Inflammatory macrophage (primary cell): Measurements from ENCODE around the gene ADCY4.

Experiments used
- DNase-seq, 2 donors: peaks; one replicate each; pipeline ENCODE4 v3.0.0-alpha.2; 2020 to 2022

ADCY4 gene

GRCh38 chr14:24272467-24272866 lies 62.4 kb downstream of the ADCY4 start:
- DNase-seq, result peak; percentile 16 to 17

GRCh38 chr14:24271834-24272263 lies 63.0 kb downstream of the ADCY4 start:
- no peak for DNase-seq

GRCh38 chr14:24271134-24271833 lies 63.6 kb downstream of the ADCY4 start, which contains the start of gene RABGGTA:
TSS of gene RABGGTA (minus strand) at chr14:24271597. CDS start at chr14:24271115, 482 bp downstream.
- peak; percentile 80 to 90 for DNase-seq

GRCh38 chr14:24270537-24271133 lies 64.2 kb downstream of the ADCY4 start:
- no peak for DNase-seq

- DNase-seq, result no peak
These were observed 64.8 kb downstream of the ADCY4 start for GRCh38 chr14:24269910-24270536.

- no peak for DNase-seq
These were observed 65.5 kb downstream of the ADCY4 start for GRCh38 chr14:24269368-24269767.
